Activated naive CD8-positive, alpha-beta T cell (primary cell): ENCODE measurements around the gene TMEM184A.

ENCODE experiments used
- H3K27ac Mint-ChIP-seq: one replicate; pipeline ENCODE4 v1.8.0; 2021; ENCODE audit warnings: mixed read lengths
- H3K27me3 Mint-ChIP-seq: one replicate; pipeline ENCODE4 v1.8.0; 2021; ENCODE audit warnings: mixed read lengths
- H3K36me3 Mint-ChIP-seq: one replicate; pipeline ENCODE4 v1.8.0; 2021; ENCODE audit warnings: mixed read lengths
- H3K4me1 Mint-ChIP-seq: one replicate; pipeline ENCODE4 v1.8.0; 2021; ENCODE audit warnings: low read depth, mixed read lengths
- H3K4me3 Mint-ChIP-seq: one replicate; pipeline ENCODE4 v1.8.0; 2021; ENCODE audit warnings: mild to moderate bottlenecking, mixed read lengths
- H3K9me3 Mint-ChIP-seq: one replicate; pipeline ENCODE4 v1.8.0; 2021; ENCODE audit warnings: low read depth, mixed read lengths

TMEM184A gene

DNA sequence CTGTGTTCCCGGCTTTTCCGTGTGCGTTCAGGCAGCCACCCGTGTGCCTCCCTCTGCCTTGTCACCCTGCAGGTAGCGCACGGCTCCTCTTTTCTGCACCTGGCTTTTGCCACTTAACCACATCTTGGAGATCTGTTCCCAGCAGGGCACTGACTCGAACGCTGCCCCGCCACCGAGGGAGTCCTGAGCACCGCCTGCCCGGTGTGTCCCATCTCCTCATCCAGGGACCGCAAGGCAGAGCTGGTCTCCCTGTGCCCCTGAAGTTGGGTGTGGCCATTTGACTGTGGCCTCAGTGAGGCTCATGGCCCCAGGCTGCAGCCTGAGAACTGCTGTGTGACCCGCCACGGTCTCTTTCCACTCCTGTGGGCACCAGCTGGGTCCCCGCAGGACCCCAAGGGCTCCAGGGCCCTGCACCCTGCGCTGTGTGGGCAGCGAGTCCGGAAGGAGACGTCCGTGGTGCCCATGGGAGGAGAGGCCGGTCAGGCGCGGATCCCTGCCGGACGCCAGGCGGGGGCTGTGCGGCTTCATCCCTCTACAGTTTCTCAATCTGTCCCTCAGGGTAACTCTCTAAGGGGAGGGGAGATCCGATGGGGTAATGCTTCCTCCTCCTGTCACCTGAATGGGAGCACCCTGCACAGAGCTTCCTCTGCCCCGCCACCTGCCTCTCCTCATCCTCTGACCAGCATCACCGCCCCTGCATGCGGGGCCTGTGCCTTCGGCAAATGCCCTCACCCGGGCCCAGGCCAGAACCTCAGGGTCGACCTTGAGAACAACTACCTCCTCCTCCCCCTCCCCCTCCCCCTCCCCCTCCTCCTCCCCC, 50.1 kb downstream of the TMEM184A start:
- no peaks in the 10 kb centered on the region for H3K9me3 Mint-ChIP-seq
- H3K27me3 Mint-ChIP-seq: no peaks in the 10 kb centered on the region
- no peaks in the 10 kb centered on the region for H3K36me3 Mint-ChIP-seq
- peak overlapping the region; percentile 70 for H3K4me3 Mint-ChIP-seq
- peaks cover 46% of the 10 kb centered on the region for H3K4me1 Mint-ChIP-seq
- peak overlapping the region; percentile 35 for H3K27ac Mint-ChIP-seq

DNA sequence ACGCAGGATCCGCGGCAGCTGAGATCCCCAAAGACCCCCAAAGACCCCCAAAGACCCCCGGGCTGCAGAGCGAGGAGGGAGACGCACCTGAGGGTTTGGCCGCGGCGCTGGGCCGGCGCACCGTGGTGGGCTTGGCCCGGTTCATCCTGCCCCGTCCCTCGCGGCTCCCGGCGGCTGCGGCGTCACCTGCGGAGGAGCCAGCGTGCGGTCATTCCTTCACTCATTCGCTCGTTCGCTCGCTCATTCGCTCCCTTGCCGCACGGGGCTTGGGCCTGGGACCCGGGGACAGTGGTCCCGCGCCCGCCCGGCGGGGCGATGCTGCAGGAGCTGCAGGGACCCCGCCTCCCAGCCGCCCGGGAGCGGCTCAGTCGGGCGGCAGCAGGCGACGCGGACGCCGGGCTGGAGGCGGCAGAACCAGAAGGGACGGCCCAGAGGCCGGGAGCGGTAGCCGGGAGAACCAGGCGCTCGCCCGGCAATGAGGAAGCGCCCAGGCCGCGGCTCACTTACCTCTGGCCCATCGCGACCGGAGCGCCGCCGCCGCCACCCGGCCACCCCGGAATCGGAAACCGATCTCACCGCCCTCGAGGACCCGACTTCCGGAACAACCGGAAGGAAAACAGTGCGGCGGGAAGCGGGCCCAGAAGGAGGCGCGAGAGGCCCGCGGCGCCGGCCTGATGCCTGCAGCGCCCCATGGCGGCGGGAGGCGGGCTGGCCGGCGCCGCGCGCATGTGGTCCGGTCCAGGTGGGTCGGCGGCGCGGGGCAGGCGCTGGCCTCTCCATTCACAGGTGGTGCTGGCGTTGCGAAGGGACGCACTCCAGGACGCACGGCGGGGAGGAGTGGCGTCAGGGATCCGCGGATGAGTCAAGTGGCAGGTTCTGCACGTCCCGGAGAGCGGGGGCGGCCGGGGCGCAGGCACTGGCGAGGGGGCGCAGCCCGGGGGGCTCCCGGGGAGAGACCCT, 51.9 kb downstream of the TMEM184A start, which contains the start of gene INTS1:
Gene INTS1, minus strand, starts transcription at position 574 of the 960 bp plus-strand sequence. Its CDS starts 429 bp downstream, at position 145.
- Mint-ChIP-seq H3K27me3 (no peaks in the 10 kb centered on the region), H3K36me3 (no peaks in the 10 kb centered on the region), H3K4me3 (peak within 1 kb of the TSS; percentile 88), H3K27ac (peak within 1 kb of the TSS; percentile 83), H3K9me3 (no peaks in the 10 kb centered on the region), H3K4me1 (peaks cover 39% of the 10 kb centered on the region)

DNA sequence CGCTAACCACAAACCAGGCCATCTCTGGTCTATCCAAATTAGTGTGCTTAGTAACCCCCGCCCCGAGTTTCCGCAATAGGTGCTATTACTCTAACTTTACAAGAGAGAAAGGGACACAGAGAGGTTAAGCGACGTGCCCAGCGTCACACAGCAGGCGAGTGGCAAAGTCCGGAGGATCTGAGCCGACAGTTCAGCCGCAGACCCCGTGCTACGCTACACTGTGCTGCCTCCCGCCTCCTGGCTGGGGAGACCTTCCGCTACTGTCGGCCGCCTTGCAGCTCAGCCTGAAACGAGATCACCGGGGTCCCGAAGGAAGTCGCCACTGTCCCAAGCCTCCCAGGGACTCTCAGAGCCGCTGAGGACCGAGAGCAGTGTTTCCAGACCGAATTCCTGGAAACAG, 52.6 kb downstream of the TMEM184A start:
- Mint-ChIP-seq H3K27me3 (no peaks in the 10 kb centered on the region), H3K36me3 (no peaks in the 10 kb centered on the region), H3K4me1 (peaks cover 37% of the 10 kb centered on the region)

GRCh38 chr7:1502845-1503244, 53.2 kb downstream of the TMEM184A start:
- no peaks in the 10 kb centered on the region for H3K27me3 Mint-ChIP-seq
- peak overlapping the region; percentile 86 for H3K4me3 Mint-ChIP-seq
- peaks cover 34% of the 10 kb centered on the region for H3K4me1 Mint-ChIP-seq
- H3K36me3 Mint-ChIP-seq: no peaks in the 10 kb centered on the region
- H3K27ac Mint-ChIP-seq: peak overlapping the region; percentile 83
- H3K9me3 Mint-ChIP-seq: no peaks in the 10 kb centered on the region

More for the DNA sequence above, 52.6 kb downstream of the TMEM184A start:
- no peaks in the 10 kb centered on the region for H3K9me3 Mint-ChIP-seq
- H3K4me3 Mint-ChIP-seq: peak overlapping the region; percentile 86
- peak overlapping the region; percentile 83 for H3K27ac Mint-ChIP-seq

DNA sequence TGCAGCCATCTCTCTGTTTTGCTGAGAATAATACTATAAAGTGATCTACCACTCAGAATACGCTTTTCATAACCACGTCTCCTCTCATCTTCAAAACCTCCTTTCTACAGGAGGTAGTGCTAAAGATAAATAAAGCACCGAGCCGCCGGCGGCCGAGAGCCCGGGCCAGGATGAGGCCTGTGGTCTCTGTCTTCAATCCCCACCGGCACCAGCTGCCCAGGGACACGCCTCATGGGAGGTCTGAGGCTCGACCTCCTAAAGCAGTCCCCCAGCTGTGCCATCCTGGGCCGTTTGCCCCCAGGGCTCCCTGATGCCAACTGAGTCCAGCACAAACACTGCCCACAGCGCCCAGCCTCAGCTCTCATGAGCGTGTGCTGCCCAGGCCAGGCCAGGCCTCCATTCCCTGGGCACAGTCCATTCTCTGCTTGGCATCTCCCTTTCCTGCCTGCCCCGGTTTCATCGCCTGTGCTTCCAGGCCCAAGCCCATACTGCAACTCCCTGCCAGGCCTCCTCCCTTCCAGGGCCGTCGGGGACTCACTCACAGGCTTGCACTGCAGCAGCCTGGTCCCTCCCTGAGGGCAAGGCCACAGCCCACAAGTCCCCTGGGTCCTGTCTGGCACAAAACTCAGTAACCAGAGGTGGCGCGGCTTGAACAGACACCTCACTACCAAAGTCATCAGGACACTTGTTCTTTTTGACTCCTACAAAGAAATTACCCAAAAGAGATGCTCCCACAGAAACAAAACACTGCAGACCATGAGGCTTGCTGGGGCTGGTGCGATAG, 54.3 kb downstream of the TMEM184A start:
- no peaks in the 10 kb centered on the region for H3K27me3 Mint-ChIP-seq
- peaks cover 25% of the 10 kb centered on the region for H3K4me1 Mint-ChIP-seq
- no peaks in the 10 kb centered on the region for H3K9me3 Mint-ChIP-seq
- H3K27ac Mint-ChIP-seq: no peak overlapping the region
- H3K36me3 Mint-ChIP-seq: no peaks in the 10 kb centered on the region
- peak overlapping the region; percentile 86 for H3K4me3 Mint-ChIP-seq

DNA sequence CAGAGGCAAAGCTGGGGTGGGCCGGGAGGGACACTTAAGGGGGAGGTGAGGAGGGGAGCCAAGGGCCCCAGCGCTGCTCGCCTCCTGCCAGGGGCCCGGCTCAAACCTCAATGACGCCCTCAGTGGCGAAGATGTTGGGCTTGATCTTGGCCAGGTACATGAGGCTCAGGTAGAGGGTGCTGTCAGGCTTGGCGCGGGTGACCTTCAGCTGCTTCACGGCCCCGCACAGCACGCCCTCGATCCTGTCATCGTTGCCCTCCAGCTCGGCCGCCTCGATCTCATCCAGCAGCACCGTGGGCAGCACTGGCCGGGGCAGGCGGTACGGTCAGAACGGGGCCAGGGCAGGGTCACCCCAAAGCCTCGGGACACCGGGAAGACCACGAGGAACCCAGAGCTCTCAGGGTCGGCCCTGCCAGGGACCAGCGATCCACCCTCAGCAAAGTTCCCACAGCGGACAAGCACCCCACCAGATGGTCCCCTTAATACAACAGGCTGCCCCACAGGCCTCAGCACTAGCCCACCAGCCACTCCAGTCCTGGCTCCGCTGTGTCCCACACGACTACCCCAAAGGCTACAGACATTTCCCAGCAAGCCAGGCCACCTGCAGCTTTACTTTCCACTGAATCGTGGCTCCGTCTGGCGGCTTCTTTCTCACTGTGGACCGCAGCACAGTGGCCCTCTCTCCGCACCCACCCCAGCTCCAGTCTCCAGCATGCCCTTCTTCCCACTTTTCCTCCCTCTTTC, 55.8 kb downstream of the TMEM184A start:
- Mint-ChIP-seq H3K4me1 (peaks cover 19% of the 10 kb centered on the region), H3K4me3 (no peak overlapping the region), H3K9me3 (no peaks in the 10 kb centered on the region), H3K27me3 (no peaks in the 10 kb centered on the region), H3K27ac (no peak overlapping the region), H3K36me3 (no peaks in the 10 kb centered on the region)

DNA sequence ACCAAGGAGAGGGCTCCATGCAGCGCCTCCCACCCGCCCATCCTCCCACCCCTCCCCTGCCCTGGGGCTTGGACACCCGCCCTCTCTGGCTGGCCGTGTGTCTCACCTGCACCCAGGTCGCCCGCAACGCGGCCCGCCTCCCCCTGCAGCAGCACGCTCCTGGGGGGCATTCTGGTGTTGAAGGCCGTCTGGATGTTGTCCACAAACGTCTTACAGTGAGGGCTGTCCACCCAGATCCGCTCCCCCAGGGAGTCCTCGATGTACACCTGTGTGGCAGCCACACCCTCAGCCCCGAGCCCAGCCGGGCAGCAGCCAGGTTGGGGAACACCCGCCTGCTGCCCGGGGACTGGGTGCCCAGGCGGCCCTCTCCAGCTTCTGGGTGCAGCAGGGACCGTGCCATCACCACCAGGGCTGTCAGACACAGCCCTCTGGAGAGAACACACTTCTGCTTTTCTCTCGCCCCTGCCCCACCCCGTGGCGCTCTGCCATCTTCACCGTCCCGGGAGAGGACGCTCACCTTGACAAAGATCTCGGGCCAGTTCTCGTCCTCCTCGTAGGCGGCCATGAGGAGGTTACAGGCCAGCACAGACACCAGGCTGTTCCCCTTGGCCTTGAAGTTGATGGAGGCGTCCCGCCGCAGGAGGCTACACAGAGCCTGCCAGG, 56.5 kb downstream of the TMEM184A start:
- peaks cover 18% of the 10 kb centered on the region for H3K4me1 Mint-ChIP-seq
- H3K4me3 Mint-ChIP-seq: no peak overlapping the region
- H3K27ac Mint-ChIP-seq: no peak overlapping the region
- H3K27me3 Mint-ChIP-seq: no peaks in the 10 kb centered on the region
- no peaks in the 10 kb centered on the region for H3K9me3 Mint-ChIP-seq
- no peaks in the 10 kb centered on the region for H3K36me3 Mint-ChIP-seq

GRCh38 chr7:1498370-1499305, 57.4 kb downstream of the TMEM184A start:
- H3K4me1 Mint-ChIP-seq: peaks cover 18% of the 10 kb centered on the region
- H3K9me3 Mint-ChIP-seq: no peaks in the 10 kb centered on the region
- no peaks in the 10 kb centered on the region for H3K36me3 Mint-ChIP-seq
- H3K27me3 Mint-ChIP-seq: no peaks in the 10 kb centered on the region
- no peak overlapping the region for H3K27ac Mint-ChIP-seq
- no peak overlapping the region for H3K4me3 Mint-ChIP-seq

- no peaks in the 10 kb centered on the region for H3K27me3 Mint-ChIP-seq
- no peaks in the 10 kb centered on the region for H3K9me3 Mint-ChIP-seq
- H3K4me1 Mint-ChIP-seq: peaks cover 13% of the 10 kb centered on the region
- peaks cover 1% of the 10 kb centered on the region for H3K36me3 Mint-ChIP-seq
- H3K27ac Mint-ChIP-seq: no peak overlapping the region
- H3K4me3 Mint-ChIP-seq: no peak overlapping the region
Measured at GRCh38 chr7:1497293-1497927, 58.6 kb downstream of the TMEM184A start.

- no peaks in the 10 kb centered on the region for H3K27me3 Mint-ChIP-seq
- H3K4me3 Mint-ChIP-seq: no peak overlapping the region
- no peak overlapping the region for H3K27ac Mint-ChIP-seq
- no peaks in the 10 kb centered on the region for H3K9me3 Mint-ChIP-seq
- H3K4me1 Mint-ChIP-seq: peaks cover 6% of the 10 kb centered on the region
- peaks cover 2% of the 10 kb centered on the region for H3K36me3 Mint-ChIP-seq
Measured at GRCh38 chr7:1496531-1497292, 59.3 kb downstream of the TMEM184A start.

GRCh38 chr7:1495564-1496242, 60.3 kb downstream of the TMEM184A start:
- H3K36me3 Mint-ChIP-seq: peaks cover 2% of the 10 kb centered on the region
- H3K27ac Mint-ChIP-seq: no peak overlapping the region
- no peaks in the 10 kb centered on the region for H3K27me3 Mint-ChIP-seq
- H3K4me3 Mint-ChIP-seq: no peak overlapping the region
- H3K9me3 Mint-ChIP-seq: no peaks in the 10 kb centered on the region
- H3K4me1 Mint-ChIP-seq: peaks cover 2% of the 10 kb centered on the region
